ENCODE data around the gene GLB1L2.

Gene GLB1L2

DNA sequence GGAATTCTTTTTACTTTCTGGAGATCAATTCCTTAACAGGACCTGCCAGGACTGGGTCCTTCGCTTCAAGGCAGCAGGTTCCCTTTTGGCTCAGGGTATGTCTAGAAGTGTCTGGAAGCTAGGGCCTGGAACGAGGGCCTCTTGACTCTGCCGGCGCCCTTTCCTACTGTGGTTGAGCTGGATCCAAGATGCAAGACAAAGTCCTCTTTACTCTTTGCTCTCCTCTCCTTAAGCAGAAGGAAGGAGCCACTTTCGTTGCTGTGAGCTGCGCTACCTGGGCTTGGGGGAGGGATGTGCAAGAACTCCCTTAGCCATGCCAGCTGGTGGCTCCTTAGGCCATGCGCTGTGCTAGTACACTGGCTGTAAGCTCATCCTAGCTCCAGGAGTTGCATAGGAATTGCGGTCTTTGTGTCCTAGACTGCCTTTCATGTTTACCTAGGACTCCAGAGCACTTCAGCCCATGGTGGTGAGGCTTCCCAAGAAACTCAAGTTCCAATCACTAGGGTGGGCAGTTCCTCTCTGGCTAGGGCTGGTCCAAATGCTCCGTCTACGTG lies 18.1 kb downstream of the GLB1L2 start:
- no peak for DNase-seq

DNA sequence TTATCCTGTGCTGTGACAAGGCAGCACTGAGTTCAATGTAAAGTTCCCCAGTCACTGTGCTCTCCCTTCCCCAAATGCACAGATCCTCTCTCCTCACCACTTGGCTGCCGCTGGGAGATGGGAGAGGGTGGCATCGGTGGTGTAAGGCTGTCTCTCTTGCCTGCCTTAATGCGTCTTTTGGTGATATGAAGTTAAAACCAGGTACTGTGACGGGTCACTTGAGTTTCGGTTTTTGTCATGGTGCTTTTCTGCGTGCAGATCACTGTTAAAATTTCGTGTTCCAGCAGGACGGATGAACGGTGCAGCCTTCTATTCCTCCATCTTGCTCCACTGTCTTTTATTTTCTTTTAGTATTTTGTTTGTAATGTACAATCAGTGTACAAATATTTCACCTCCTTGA lies 18.6 kb downstream of the GLB1L2 start:
- no peak for DNase-seq

- no peak for DNase-seq
Observed at GRCh38 chr11:134352111-134352510, 20.3 kb downstream of the GLB1L2 start.

GRCh38 chr11:134355136-134355535 lies 23.3 kb downstream of the GLB1L2 start:
- DNase-seq, result no peak

GRCh38 chr11:134355656-134356055 lies 23.9 kb downstream of the GLB1L2 start:
- DNase-seq, result no peak

DNA sequence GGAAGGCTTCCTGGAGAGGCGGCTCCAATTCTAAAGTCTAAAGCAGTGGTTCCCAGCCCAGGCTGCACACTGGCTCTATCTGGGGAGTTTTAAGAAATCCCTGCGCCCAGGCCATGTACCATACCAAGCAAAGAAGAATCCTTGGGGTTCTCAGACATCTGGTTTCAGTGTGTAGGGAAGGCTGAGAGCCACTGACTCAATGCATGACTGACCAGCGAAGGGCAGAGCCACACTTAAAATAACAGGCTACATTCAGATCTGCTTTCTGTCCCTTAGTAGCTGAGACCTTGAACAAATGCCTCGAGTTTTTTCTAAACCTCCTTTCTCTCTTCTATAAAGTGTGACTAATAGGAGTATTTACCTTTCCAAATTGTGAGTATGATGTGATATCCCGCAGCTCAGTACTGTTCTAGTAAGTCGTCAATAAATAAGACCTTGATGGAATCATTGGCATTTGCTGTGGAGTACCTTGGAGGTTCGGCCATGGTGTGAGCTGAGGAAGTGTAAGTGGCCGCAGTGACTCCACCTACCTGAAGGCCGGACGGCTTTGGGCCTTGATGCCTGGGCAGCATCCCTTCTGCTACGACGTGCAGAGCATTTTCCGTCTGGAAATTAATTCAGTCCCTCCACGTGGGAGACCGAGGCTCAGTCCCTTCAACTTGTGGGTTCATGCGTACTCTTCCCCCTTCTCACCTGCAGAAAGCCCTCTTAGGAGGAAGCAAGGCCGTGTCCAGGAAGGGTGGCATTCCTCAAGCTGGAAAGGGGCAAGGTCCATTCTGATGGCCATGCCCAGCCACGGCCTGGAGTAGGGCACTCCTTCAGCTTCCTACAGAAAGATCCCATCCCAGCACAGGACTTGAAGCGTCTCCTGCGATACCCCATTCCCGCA lies 25.1 kb downstream of the GLB1L2 start:
- DNase-seq, result no peak

- DNase-seq, result no peak
Observed at GRCh38 chr11:134357545-134357839, 25.7 kb downstream of the GLB1L2 start.

DNA sequence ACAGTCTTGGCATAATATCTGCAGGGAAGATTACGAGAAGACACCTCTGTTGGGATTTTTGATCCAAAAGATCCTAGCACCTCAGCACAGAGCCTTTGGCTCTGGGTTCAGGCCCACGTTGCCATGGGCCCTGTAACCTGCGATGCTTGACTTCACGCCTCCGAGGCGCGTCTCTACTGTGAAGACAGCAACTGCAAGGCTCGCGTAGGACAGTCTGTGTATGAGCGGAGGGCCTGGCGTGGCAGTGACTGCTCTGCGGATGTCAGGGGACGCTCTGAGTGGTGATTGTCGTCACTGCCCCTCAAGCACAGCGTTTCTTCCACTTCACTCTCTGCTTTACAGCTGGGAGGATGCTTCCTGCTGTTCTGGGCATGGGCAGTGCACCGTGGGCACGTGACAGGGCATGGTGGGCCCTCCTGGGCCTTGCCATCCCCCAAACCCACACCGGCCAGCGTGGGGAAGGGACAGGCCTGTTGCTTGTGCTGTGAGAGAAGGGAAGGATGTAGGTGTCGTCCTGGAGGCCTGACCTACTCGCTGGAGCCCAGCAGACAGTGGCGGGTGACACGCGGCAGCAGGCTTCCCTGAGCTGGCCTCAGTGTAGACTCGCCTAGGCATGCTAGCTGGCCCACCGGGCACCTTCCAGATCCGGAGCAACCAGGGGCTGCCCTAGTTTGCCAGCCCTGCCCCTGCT lies 26.5 kb downstream of the GLB1L2 start:
- DNase-seq, result no peak

DNA sequence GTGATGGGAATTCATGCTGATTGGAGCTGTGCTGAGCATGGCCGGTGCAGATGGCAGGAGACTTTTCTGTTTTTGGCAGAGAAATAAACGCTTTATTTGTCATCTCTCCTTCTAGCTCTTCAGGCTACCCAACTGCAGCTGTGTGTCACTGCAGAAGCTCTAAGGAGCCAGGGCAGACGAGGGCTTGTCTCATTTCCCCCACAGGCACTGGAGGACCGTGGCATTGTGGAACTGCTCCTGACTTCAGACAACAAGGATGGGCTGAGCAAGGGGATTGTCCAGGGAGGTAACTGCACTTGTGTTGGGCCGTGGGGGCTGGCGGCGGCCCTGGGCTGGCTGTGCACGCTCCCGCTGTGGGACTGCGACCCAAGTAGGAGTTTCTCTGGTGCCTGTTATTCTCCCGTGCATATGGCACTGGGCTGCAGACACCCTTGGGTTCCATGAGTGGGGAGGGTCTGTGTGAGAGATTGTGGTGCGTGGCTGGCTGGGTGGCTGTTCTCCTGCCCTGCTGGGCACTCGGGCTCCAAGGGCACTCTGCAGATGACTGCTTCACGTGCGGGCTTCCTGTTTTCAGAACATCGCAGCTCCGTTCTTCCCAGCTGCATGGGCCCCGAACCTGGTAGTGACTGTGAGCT lies 27.2 kb downstream of the GLB1L2 start:
- DNase-seq, result no peak

GRCh38 chr11:134359646-134360045 lies 27.9 kb downstream of the GLB1L2 start:
- DNase-seq, result no peak

DNA sequence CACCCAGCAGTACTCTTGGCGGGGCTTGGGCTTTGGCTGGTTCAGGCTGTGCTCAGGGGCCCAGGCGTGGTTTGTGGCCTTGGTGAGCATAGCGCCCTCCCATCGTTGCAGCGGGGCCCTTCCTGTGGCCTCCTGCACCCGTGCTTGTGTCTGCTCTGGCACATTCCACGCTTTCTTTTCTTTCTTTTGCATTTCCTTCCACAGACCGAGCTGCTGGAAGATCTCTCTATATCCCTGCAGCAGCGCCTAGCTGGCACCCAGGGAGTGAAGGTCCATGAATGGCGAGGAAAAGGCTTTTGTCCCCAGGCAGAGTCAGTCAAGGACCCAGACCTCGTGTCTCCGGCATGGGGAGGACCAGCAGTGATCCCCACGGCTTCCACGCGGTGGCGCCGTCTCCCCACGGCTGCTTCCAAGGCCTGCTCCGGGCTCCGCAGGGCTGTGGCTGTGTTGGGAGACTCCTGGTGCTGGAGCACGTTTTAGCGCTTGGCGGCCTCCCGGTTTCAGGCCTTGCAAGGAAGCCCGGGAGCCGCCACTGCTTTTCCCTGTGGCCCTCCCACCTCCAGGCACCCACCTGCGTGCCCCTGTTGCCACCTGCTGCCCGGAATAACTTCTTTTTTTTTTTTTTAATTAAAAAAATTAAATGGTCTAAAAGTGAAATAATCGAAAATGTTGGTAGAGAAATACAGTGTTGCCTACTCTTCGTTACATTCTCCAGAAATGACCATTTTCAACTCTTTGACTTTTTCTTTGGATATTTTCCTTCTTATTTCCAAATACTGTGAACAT lies 28.5 kb downstream of the GLB1L2 start:
- DNase-seq, result peak; percentile 71

DNA sequence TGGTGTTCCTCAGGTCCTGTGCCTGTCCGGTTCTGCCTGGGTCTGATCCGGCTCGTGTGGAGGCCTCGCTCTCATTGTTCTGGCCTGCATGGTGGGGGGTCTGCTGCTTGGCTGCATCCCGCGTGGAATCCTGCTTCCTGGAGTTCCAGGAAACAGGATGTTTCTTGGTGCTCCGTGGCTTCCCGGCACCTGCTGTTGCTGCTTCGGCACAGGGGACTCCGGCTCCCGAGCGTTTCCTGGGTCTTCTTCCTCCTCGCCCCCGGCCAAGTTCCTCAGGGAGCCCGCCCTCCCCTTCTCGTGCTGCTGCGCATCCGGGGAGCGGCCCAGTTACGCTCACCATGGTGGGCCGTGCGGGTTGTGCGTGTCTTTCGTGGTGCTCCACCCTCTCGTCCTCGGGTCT lies 29.9 kb downstream of the GLB1L2 start:
- DNase-seq, result no peak

GRCh38 chr11:134362192-134362901 lies 30.6 kb downstream of the GLB1L2 start:
- no peak for DNase-seq

GRCh38 chr11:134363161-134363560 lies 31.4 kb downstream of the GLB1L2 start:
- no peak for DNase-seq

- no peak for DNase-seq
Observed at GRCh38 chr11:134363592-134363991, 31.8 kb downstream of the GLB1L2 start.

GRCh38 chr11:134364261-134364660 lies 32.5 kb downstream of the GLB1L2 start:
- no peak for DNase-seq

- DNase-seq, result no peak
Observed at GRCh38 chr11:134365011-134365925, 33.5 kb downstream of the GLB1L2 start.

DNA sequence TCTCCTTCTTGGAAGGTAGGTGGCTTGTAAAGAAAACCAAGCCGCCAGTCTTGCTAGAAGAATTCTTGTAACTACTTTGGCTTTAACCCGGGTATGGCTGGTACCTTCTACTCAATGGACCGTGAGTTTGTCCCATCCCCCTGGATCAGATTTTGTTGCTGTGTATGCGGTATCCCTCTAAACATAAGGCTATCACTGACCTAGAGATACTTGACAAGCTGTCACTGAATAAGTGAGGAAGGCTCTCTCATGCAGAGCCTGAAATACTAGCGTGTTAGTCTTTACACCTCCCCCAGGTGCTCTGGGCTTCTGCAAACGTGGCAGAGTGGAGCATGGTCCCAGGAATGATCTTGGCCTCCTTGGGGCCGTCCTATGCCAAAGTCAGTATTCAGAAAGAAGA lies 34.5 kb downstream of the GLB1L2 start:
- DNase-seq, result no peak

GRCh38 chr11:134367781-134368180 lies 36.0 kb downstream of the GLB1L2 start:
- DNase-seq, result no peak

- DNase-seq, result no peak
Observed at GRCh38 chr11:134369656-134370525, 38.1 kb downstream of the GLB1L2 start.

Data from hematopoietic multipotent progenitor cell treated with erythropoietin and hydrocortisone succinate and interleukin-3 and kit ligand, for 8 days (in vitro differentiated cells).